Measurements from ENCODE around the gene GRM4.

The GRM4 gene

DNA sequence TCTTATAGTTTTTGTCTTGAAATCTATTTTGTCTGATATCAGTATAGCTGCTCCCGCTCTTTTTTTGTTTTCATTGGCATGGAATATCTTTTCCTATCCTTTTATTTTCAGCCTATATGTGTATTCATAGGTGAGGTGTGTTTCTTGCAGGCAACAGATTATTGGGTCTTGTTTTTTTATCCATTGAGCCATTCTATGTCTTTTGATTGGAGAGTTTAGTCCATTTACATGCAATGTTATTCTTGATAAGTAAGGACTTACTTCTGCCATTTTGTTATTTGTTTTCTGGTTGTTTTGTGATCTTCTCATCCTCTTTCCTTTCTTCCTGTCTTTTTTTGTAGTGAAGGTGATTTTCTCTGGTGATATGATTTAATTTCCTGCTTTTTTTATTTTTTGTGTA lies 24.0 kb upstream of the GRM4 start:
- no peaks in the 10 kb centered on the region for H3K9me3 ChIP-seq
- no peaks in the 10 kb centered on the region for H3K4me1 ChIP-seq
- H3K36me3 ChIP-seq: no peaks in the 10 kb centered on the region
- DNase-seq: no peak
- no peak overlapping the region for H3K27ac ChIP-seq
- TF ChIP-seq, protein P1, sequence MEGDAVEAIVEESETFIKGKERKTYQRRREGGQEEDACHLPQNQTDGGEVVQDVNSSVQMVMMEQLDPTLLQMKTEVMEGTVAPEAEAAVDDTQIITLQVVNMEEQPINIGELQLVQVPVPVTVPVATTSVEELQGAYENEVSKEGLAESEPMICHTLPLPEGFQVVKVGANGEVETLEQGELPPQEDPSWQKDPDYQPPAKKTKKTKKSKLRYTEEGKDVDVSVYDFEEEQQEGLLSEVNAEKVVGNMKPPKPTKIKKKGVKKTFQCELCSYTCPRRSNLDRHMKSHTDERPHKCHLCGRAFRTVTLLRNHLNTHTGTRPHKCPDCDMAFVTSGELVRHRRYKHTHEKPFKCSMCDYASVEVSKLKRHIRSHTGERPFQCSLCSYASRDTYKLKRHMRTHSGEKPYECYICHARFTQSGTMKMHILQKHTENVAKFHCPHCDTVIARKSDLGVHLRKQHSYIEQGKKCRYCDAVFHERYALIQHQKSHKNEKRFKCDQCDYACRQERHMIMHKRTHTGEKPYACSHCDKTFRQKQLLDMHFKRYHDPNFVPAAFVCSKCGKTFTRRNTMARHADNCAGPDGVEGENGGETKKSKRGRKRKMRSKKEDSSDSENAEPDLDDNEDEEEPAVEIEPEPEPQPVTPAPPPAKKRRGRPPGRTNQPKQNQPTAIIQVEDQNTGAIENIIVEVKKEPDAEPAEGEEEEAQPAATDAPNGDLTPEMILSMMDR (IDR thresholded peaks at IDR 0.05): no peak
- H3K4me3 ChIP-seq: no peak overlapping the region
- intact Hi-C loops (cut with DNase I; ENCODE audit: low total_unique reads): loop anchor here (10.0 kb wide), 1 partner anchor 445 kb away; no protein-coding TSS in a partner anchor
- peaks cover 0 to 3% of the 10 kb centered on the region in 2 donors for H3K27me3 ChIP-seq

DNA sequence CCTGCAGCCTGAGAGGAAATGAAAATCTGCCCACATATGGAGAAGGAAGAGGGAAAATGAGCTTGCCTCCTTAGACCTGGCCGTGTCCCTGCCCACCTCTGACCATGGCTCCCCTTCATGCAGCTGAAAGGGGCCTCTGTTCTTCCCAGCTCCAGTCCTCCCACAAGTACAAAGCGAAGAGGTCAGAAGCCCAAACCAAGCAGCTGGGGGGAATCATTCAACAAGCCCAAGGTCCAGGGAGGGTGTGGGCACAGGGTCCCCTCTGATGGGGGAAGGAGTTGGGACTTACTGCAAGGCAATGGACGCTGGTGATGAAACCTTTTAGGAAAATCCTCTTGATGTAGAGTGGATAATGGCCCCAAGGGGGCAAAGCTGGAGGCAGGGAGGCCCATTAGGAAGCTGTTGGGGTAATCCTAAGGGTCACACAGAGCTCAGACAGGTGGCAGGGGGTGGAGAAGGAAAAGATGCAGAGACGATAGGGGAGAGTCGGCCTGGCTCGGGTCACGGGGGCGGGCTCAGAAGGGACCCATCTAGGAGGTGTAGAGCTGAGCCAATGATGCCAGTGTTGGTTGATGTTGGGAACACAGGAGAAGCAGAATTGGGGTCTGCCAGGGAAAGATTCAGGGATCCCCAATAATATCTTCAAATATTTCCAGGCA lies 16.1 kb upstream of the GRM4 start:
- Histone ChIP-seq H3K27ac (no peak overlapping the region), H3K27me3 (peaks cover 0 to 2% of the 10 kb centered on the region in 2 donors), H3K36me3 (no peaks in the 10 kb centered on the region), H3K4me3 (no peak overlapping the region), H3K9me3 (peaks cover 0 to 18% (median 16%) of the 10 kb centered on the region in 3 donors), H3K4me1 (no peaks in the 10 kb centered on the region)
- peak in 1 of 2 donors; percentile 39 for DNase-seq
- intact Hi-C loops (cut with DNase I; ENCODE audit: low total_unique reads): no loop called here
- TF ChIP-seq, protein P1 (IDR thresholded peaks at IDR 0.05): no peak

DNA sequence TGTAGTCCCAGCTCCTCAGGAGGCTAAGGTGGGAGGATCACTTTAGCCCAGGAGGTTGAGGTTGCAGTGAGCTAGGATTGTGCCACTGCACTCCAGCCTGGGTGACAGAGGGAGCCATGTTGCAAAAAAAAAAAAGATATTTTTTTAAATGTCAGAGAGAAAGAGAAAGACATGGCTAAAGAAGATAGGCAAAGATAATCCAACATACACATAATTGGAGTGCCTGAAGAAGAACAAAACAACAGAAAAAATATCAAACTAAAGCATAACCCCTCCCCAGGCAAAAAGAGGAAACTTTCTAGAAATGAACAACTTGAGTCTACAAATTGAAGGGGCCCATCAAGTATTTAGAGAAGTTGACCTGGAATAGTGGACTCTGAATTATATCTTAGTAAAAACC lies 14.0 kb upstream of the GRM4 start:
- Histone ChIP-seq H3K9me3 (peaks cover 0 to 18% (median 16%) of the 10 kb centered on the region in 3 donors), H3K36me3 (no peaks in the 10 kb centered on the region), H3K27ac (no peak overlapping the region), H3K4me1 (peaks cover 0 to 3% (median 2%) of the 10 kb centered on the region in 4 donors), H3K27me3 (peaks cover 0 to 18% of the 10 kb centered on the region in 2 donors), H3K4me3 (no peak overlapping the region)
- intact Hi-C loops (cut with DNase I; ENCODE audit: low total_unique reads): no loop called here
- TF ChIP-seq, protein P1 (IDR thresholded peaks at IDR 0.05): no peak
- DNase-seq: peak in 1 of 2 donors; percentile 4

DNA sequence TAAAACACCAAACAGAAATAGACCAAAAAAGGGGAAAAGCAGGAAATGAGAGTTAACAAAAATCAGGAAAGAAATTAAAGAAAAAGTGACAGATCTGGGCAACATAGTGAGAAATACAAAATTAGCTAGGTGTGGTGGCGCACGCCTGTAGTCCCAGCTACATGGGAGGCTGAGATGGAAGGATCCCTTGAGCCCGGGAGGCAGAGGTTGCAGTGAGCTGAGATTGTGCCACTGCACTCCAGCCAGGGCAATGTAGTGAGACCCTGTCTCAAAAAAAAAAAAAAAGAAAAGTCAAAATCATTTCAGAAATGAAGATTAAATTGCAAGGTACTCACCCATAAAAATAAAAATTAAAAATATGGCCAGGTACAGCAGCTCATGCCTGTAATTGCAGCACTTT lies 13.0 kb upstream of the GRM4 start:
- Histone ChIP-seq H3K27me3 (peaks cover 0 to 28% of the 10 kb centered on the region in 2 donors), H3K4me3 (no peak overlapping the region), H3K36me3 (no peaks in the 10 kb centered on the region), H3K9me3 (peaks cover 0 to 18% (median 16%) of the 10 kb centered on the region in 3 donors), H3K4me1 (peaks cover 0 to 10% (median 7%) of the 10 kb centered on the region in 4 donors), H3K27ac (no peak overlapping the region)
- intact Hi-C loops (cut with DNase I; ENCODE audit: low total_unique reads): no loop called here
- no peak for DNase-seq
- TF ChIP-seq, protein P1 (IDR thresholded peaks at IDR 0.05): no peak

DNA sequence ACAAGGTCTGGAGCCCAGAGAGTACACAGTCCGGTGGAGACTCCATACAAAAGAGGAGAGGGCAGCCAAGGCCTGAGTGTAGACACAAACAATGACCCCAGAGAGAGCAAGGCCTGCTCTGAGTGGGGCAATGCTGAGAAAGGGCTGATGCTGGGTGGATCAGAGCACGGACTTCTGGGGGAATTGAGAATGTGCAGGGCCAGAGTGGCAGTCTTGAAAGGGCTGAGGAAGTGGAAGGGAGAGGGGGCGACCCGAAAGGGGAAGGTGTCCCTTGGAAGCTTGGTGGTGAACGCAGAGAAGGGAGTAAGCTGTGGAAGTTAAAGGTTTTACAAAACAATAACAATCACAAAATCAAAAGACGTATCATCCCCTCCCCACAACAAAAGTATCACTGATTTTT lies 12.0 kb upstream of the GRM4 start:
- H3K27me3 ChIP-seq: peaks cover 0 to 38% of the 10 kb centered on the region in 2 donors
- TF ChIP-seq, protein P1 (IDR thresholded peaks at IDR 0.05): no peak
- peak in 1 of 2 donors; percentile 12 for DNase-seq
- H3K27ac ChIP-seq: no peak overlapping the region
- peaks cover 0 to 18% (median 16%) of the 10 kb centered on the region in 3 donors for H3K9me3 ChIP-seq
- no peaks in the 10 kb centered on the region for H3K36me3 ChIP-seq
- intact Hi-C loops (cut with DNase I; ENCODE audit: low total_unique reads): no loop called here
- peaks cover 0 to 10% (median 7%) of the 10 kb centered on the region in 4 donors for H3K4me1 ChIP-seq
- no peak overlapping the region for H3K4me3 ChIP-seq
